Epithelial cell of proximal tubule (primary cell): ENCODE results near the gene OS9. TPM values are rescaled to one million over a fixed set of nuclear protein-coding genes. Genes with fewer than 3 reads are reported as not detected.

Source experiments
- DNase-seq: peaks from one replicate; pipeline ENCODE4 v3.0.0-alpha.2; 2011; ENCODE audit warnings: low read depth
- H3K4me3 ChIP-seq: 2 replicates; pipeline ENCODE4 v1.5.1; 2011; ENCODE audit warnings: low read depth, mild to moderate bottlenecking, low read length
- total RNA-seq: library from RNA; depleted of rRNA; stranded (reverse); fragments of >200 nt; gene quantifications from 2 replicates; pipeline ENCODE4 v1.2.3, GENCODE V29; 2015
- TF ChIP-seq, protein P1 (sequence below): conservative IDR thresholded peaks from 2 replicates; pipeline ENCODE4 v1.5.1; 2012; ENCODE audit warnings: low read depth, mild to moderate bottlenecking, low read length

The OS9 gene
- total RNA-seq, 1 donor from 2014 or later, result 101 TPM

DNA sequence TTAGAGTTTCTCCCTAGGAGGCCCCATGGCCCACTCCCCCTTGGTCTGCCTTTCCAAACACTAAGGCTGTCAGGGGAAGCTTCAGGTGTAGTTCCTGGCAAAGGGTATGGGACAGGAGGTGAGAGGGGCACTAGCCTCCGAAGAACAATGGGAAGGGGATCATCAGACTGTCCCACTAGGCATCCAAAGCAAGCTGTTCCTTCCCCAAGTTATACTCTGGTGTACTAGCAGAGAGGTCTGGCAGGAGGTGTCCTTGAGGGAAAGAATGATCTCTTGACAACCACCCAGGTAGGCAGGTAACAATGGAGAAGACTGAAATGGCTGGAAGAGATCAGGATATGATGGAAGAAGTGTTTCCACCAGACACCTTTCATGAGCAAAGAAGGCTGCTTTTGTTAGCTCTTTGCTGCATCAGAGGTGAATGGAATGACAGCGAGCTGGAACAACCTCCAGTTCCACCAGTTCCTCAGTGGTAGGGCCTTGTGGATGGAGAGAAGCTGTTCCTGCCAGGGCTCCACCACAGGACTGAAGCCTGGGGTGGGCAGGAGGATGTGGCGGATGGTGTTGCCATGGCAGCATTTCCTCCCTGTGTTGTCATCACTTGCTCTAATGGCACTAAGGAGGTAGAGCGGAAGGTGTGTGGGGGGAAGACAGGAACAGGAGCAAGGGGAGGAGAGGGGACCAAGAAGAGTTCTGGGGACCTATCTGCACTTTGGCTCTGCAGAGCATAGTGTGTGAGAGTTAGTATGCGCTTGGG lies 46.9 kb downstream of the OS9 start:
- DNase-seq, result no peak
- TF ChIP-seq, protein P1, sequence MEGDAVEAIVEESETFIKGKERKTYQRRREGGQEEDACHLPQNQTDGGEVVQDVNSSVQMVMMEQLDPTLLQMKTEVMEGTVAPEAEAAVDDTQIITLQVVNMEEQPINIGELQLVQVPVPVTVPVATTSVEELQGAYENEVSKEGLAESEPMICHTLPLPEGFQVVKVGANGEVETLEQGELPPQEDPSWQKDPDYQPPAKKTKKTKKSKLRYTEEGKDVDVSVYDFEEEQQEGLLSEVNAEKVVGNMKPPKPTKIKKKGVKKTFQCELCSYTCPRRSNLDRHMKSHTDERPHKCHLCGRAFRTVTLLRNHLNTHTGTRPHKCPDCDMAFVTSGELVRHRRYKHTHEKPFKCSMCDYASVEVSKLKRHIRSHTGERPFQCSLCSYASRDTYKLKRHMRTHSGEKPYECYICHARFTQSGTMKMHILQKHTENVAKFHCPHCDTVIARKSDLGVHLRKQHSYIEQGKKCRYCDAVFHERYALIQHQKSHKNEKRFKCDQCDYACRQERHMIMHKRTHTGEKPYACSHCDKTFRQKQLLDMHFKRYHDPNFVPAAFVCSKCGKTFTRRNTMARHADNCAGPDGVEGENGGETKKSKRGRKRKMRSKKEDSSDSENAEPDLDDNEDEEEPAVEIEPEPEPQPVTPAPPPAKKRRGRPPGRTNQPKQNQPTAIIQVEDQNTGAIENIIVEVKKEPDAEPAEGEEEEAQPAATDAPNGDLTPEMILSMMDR, result no peak

DNA sequence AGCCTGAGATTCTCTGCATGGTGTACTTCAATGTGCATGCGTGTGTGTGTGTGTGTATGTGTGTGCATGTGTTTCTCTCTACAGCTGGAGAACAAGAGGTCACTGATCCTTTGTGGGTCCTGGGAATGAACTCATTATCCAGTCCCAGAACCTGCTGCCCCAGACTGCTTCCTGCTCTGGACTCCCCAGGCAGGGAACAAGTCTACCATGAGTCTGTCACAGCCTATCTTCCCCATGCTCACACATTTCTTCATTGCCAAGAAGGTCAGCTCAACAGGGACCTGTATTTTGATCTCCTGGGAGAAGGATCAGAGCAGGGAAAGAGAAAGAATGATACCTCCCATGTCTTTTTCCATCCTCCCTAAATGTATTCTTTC lies 47.5 kb downstream of the OS9 start:
- no peak for DNase-seq
- TF ChIP-seq, protein P1, result no peak
- H3K4me3 ChIP-seq, result no peak overlapping the region

More for the DNA sequence above, 46.9 kb downstream of the OS9 start:
- no peak overlapping the region for H3K4me3 ChIP-seq

DNA sequence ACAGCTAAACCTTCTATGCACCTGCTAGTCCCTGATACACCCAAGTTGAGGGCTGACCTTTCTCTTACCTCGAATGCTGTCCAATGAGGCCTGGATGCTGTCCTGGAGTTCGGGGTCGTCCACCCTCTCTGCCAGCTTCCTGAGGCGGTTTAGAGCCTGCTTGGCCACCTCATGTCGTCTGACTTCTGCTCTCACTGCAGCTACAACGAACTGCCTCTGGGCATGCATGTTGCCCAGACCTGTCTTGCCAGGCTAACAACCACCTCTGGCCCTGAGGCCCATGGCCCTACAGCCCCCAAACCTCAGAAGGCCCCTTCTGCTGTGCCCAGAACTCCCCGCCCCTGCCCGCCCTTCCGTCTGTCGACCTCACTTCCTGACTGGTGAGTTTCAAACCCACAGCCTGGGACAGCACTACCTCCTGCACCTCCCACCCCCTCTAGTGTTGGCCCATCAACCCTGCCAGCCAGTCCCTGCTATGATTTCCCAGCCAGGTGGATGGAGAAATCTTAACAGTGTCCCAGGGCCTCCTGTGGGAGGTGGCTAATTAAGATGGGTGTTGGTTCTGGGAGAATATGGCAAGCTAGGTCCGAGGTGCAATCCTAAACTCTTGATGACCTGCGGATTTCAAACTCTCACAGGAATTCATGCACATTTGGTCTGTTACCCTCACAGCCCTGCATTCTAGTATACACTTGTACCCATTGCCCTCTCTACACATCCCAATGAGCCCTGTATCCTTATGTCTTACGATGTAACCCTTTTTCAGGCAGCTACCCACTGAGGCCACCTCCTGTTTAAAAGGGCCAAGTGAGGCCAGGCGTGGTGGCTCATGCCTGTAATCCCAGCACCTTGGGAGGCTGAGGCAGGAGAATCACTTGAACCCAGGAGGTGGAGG lies 48.2 kb downstream of the OS9 start:
- TF ChIP-seq, protein P1, result no peak
- H3K4me3 ChIP-seq, result no peak overlapping the region
- no peak for DNase-seq

DNA sequence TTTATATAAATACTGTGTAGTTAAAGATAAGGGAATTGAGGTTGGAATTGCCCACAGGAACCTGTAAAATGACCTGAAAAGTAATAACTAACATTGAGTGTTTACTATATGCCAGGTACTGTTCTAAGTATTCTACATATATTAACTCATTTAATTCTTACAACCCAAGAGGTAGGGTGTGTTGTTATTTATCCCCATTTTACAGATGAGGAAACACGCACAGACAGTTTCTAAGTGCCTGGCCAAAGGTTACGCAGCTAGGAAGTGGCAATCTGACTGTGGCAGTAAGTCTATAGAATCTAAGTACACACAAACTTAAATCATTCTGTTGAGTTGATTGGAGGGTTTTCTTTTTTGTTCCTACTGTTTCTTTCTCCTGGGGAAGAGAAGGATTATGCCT lies 49.8 kb downstream of the OS9 start:
- peak overlapping the region; percentile 79 for H3K4me3 ChIP-seq
- DNase-seq, result no peak
- TF ChIP-seq, protein P1, result no peak

DNA sequence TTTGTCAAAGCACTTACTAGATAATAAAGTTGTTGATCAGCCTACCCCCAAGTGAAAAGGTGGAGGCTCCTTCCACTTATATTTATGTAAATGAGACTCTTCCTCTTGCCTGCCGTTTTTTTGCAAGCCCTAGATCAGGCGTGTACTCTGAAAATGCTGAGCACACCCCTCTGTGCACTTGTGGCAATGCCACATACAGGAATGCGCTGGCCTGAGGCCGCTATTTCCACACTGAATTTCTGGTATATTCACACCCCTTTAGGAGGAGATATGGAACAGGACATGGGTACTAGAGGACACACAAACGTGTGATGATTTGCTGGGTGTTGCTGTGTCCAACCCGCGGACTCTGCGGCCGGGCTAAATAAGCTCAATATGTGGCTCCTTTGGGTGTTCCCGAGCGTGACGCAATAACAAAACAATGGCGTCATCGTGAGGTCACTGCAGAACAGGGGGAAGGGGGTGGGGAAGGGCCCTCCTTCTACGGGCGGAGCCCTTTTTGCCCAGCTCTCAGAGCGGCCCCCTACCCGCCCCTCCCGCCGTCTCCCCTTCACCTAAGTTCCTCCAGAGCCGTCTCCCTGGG lies 50.4 kb downstream of the OS9 start:
- no peak for DNase-seq
- TF ChIP-seq, protein P1, result no peak
- H3K4me3 ChIP-seq, result peak overlapping the region; percentile 79

DNA sequence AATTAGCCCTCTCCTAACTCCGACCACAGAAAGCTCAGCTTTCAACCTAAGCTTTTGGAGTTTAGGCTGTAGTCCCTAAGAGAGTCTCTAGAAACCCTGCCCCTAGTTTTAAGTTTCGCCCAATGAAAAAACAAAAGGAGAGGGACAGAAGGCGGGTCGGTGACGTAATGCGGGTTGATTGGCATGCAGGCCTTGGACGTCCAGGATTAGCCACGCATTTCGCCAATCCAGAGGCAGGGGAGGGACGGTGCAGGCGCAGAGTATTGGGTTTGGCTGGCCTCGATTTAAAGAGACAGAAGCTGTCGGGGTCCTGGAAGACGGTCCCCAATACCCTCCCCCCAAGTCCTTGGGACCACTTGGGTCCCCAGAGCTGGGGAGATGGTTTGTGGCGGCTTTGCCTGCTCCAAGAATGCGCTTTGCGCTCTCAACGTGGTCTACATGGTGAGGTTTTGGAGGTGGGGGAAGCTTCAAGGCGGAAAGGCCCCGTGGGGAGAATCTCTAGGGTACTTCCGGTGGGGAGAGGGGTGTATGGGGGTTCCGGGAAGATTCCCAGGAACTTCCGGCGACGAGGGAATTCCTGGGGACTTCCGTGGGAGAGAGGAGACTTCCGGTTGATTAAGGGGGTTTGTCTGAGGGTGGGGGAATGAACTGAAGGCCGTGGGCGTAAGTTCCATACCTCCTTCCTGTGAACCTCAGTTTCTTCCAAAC lies 51.0 kb downstream of the OS9 start, which contains the start of gene TSPAN31:
Gene TSPAN31 (plus strand): TSS at position 263 of the 708 bp plus-strand sequence. CDS start 116 bp downstream, at position 379.
- TF ChIP-seq, protein P1, result no peak

More for the DNA sequence above, 51.0 kb downstream of the OS9 start, which contains the start of gene TSPAN31:
- peak within 1 kb of the TSS; percentile 79 for H3K4me3 ChIP-seq
- peak; percentile 93 for DNase-seq
